ENCODE data around the gene FMOD. TPM values are rescaled to one million over a fixed set of nuclear protein-coding genes. Genes with fewer than 3 reads are reported as not detected.

The FMOD gene
- polyA plus RNA-seq, 1 donor from 2014 or later, result not detected

DNA sequence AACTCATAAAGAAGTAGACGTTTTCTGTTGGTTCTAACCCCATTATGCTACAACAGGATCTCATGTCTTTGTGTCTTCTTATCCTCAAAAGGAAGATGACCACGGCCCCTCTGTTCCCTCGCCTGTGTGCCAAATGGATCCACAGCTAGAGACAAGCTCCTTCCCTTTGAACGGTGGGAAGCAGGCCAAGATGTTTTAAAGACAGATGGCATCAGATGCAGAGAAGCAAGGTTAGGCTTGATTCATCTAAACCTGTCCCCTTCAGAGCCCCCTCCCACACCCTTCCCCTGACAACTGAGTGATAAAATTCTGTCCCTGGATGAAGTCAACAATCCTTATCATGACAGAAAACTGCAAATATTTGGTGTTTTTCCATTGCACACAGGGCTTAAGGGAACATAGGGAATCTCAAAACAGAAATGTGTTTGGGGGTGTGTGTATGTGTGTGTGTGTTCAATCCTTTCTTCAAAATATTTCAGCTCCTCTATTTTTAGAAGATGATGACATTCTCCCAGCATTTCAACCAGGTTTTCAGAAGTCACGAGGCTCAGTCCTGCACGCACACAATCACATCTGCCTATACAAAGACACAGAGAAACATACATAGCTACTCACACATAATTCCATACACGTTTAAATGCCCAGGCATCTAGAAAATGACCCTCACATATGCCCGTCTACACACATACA lies 27.8 kb upstream of the FMOD start:
- Histone ChIP-seq H3K79me2 (replicated peaks; ENCODE audit: insufficient read depth, low read length) (no peaks in the 10 kb centered on the region), H3K9me2 (ENCODE audit: insufficient read depth, low read length) (no peaks in the 10 kb centered on the region), H3K4me2 (ENCODE audit: low read length) (no peak overlapping the region), H3K4me3 (ENCODE audit: low read length) (no peak overlapping the region), H3F3A (ENCODE audit: insufficient read depth, low read length, poor library complexity, severe bottlenecking) (no peaks in the 10 kb centered on the region), H3K27me3 (ENCODE audit: insufficient read depth, low read depth, low read length) (no peaks in the 10 kb centered on the region), H2AFZ (ENCODE audit: low read depth, low read length) (no peak overlapping the region), H3K36me3 (ENCODE audit: insufficient read depth, low read length) (no peaks in the 10 kb centered on the region), H4K20me1 (ENCODE audit: insufficient read depth) (no peaks in the 10 kb centered on the region), H3K9me3 (ENCODE audit: low read length) (no peaks in the 10 kb centered on the region), H3K27ac (ENCODE audit: low read length) (no peak overlapping the region), H3K9ac (ENCODE audit: low read length) (no peak overlapping the region)
- TF ChIP-seq MXI1 (conservative IDR thresholded peaks at IDR 0.05; ENCODE audit: poor library complexity, severe bottlenecking) (no peak), EP300 (conservative IDR thresholded peaks at IDR 0.05; ENCODE audit: poor library complexity, severe bottlenecking) (no peak), SMC3 (conservative IDR thresholded peaks at IDR 0.05; ENCODE audit: poor library complexity) (no peak), RAD21 (conservative IDR thresholded peaks at IDR 0.05) (no peak), POLR2AphosphoS5 (IDR thresholded peaks at IDR 0.05) (no peak), EZH2 (IDR thresholded peaks at IDR 0.05; ENCODE audit: borderline replicate concordance, insufficient read depth, low read length, poor library complexity, severe bottlenecking) (no peak), TAF1 (IDR thresholded peaks at IDR 0.05; ENCODE audit: low read depth) (no peak)
- TF ChIP-seq, protein P1, sequence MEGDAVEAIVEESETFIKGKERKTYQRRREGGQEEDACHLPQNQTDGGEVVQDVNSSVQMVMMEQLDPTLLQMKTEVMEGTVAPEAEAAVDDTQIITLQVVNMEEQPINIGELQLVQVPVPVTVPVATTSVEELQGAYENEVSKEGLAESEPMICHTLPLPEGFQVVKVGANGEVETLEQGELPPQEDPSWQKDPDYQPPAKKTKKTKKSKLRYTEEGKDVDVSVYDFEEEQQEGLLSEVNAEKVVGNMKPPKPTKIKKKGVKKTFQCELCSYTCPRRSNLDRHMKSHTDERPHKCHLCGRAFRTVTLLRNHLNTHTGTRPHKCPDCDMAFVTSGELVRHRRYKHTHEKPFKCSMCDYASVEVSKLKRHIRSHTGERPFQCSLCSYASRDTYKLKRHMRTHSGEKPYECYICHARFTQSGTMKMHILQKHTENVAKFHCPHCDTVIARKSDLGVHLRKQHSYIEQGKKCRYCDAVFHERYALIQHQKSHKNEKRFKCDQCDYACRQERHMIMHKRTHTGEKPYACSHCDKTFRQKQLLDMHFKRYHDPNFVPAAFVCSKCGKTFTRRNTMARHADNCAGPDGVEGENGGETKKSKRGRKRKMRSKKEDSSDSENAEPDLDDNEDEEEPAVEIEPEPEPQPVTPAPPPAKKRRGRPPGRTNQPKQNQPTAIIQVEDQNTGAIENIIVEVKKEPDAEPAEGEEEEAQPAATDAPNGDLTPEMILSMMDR (IDR thresholded peaks at IDR 0.05; ENCODE audit: poor library complexity, severe bottlenecking), result no peak
- TF ChIP-seq, protein P2, sequence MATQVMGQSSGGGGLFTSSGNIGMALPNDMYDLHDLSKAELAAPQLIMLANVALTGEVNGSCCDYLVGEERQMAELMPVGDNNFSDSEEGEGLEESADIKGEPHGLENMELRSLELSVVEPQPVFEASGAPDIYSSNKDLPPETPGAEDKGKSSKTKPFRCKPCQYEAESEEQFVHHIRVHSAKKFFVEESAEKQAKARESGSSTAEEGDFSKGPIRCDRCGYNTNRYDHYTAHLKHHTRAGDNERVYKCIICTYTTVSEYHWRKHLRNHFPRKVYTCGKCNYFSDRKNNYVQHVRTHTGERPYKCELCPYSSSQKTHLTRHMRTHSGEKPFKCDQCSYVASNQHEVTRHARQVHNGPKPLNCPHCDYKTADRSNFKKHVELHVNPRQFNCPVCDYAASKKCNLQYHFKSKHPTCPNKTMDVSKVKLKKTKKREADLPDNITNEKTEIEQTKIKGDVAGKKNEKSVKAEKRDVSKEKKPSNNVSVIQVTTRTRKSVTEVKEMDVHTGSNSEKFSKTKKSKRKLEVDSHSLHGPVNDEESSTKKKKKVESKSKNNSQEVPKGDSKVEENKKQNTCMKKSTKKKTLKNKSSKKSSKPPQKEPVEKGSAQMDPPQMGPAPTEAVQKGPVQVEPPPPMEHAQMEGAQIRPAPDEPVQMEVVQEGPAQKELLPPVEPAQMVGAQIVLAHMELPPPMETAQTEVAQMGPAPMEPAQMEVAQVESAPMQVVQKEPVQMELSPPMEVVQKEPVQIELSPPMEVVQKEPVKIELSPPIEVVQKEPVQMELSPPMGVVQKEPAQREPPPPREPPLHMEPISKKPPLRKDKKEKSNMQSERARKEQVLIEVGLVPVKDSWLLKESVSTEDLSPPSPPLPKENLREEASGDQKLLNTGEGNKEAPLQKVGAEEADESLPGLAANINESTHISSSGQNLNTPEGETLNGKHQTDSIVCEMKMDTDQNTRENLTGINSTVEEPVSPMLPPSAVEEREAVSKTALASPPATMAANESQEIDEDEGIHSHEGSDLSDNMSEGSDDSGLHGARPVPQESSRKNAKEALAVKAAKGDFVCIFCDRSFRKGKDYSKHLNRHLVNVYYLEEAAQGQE (IDR thresholded peaks at IDR 0.05; ENCODE audit: borderline replicate concordance), result no peak

DNA sequence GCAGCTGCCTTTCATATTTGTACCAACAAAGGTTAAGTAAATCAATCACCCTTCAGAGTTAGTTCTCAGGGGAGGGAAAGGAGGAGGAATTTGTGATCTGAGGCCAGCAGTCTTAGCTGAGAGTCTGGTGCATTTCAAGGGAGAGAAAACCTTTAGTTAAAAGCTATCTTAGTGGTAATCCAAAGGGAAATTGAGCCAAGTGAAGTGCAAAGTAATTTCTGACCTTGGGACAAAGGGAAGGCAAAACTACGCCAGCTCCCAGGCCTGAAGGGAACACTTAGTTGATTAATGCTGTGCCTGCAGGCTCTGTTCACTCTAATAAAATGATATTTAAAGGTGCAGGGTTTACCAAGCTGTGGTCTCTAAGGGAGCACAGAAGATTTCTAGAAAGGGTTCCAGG lies 23.1 kb upstream of the FMOD start:
- Histone ChIP-seq H3K9me3 (ENCODE audit: low read length) (no peaks in the 10 kb centered on the region), H3K9me2 (ENCODE audit: insufficient read depth, low read length) (no peaks in the 10 kb centered on the region), H3K36me3 (ENCODE audit: insufficient read depth, low read length) (no peaks in the 10 kb centered on the region), H2AFZ (ENCODE audit: low read depth, low read length) (no peak overlapping the region), H3K27ac (ENCODE audit: low read length) (no peak overlapping the region), H3K79me2 (replicated peaks; ENCODE audit: insufficient read depth, low read length) (no peaks in the 10 kb centered on the region), H3F3A (ENCODE audit: insufficient read depth, low read length, poor library complexity, severe bottlenecking) (no peaks in the 10 kb centered on the region), H3K4me3 (ENCODE audit: low read length) (no peak overlapping the region), H3K4me2 (ENCODE audit: low read length) (no peak overlapping the region), H3K27me3 (ENCODE audit: insufficient read depth, low read depth, low read length) (no peaks in the 10 kb centered on the region), H3K9ac (ENCODE audit: low read length) (no peak overlapping the region), H4K20me1 (ENCODE audit: insufficient read depth) (no peaks in the 10 kb centered on the region)
- TF ChIP-seq EP300 (conservative IDR thresholded peaks at IDR 0.05; ENCODE audit: poor library complexity, severe bottlenecking), result peak; percentile 22
- TF ChIP-seq, protein P2 (IDR thresholded peaks at IDR 0.05; ENCODE audit: borderline replicate concordance), result no peak
- TF ChIP-seq RAD21 (conservative IDR thresholded peaks at IDR 0.05), result no peak
- no peak for TF ChIP-seq EZH2 (IDR thresholded peaks at IDR 0.05; ENCODE audit: borderline replicate concordance, insufficient read depth, low read length, poor library complexity, severe bottlenecking)
